RWPE2 (cell line): ENCODE data around the gene SLC4A3.
A peak's percentile ranks its signal among the peaks of the same experiment; 100 is the strongest.

Experiments
- ATAC-seq: fragments of 200-7000 bp; cut with Tn5 transposase; 3 replicates; pipeline ENCODE4 v1.9.1; 2021; ENCODE audit warnings: low read depth
- DNase-seq: peaks from one replicate; pipeline ENCODE4 v3.0.0-alpha.2; 2020; ENCODE audit warnings: low spot score
- H3K27ac ChIP-seq: fragments of 450-650 bp; 2 replicates; pipeline ENCODE4 v1.5.1; 2017; ENCODE audit warnings: mild to moderate bottlenecking; ENCODE audit not compliant: poor library complexity, severe bottlenecking
- H3K27me3 ChIP-seq: fragments of 250-450 bp; sonication (Bioruptor Pico); 2 replicates; pipeline ENCODE4 v1.5.1; 2021; ENCODE audit warnings: mild to moderate bottlenecking, moderate library complexity; ENCODE audit not compliant: insufficient read depth, poor library complexity, severe bottlenecking
- H3K36me3 ChIP-seq: fragments of 250-450 bp; sonication (Bioruptor Pico); 2 replicates; pipeline ENCODE4 v1.5.1; 2020; ENCODE audit warnings: low read depth, mild to moderate bottlenecking, moderate library complexity
- H3K4me1 ChIP-seq: fragments of 250-450 bp; sonication (Bioruptor Pico); 2 replicates; pipeline ENCODE4 v1.5.1; 2021; ENCODE audit warnings: mild to moderate bottlenecking, moderate library complexity; ENCODE audit not compliant: insufficient read depth, poor library complexity, severe bottlenecking
- H3K4me3 ChIP-seq: fragments of 250-450 bp; sonication (Bioruptor Pico); 2 replicates; pipeline ENCODE4 v1.5.1; 2021; ENCODE audit warnings: mild to moderate bottlenecking, moderate library complexity; ENCODE audit not compliant: severe bottlenecking
- H3K9me3 ChIP-seq: fragments of 250-450 bp; sonication (Bioruptor Pico); 2 replicates; pipeline ENCODE4 v1.5.1; 2021; ENCODE audit warnings: mild to moderate bottlenecking, moderate library complexity; ENCODE audit not compliant: severe bottlenecking
- CTCF ChIP-seq: fragments of 450-650 bp; IDR thresholded peaks from one replicate; pipeline ENCODE4 v1.5.1; 2017; ENCODE audit warnings: mild to moderate bottlenecking, moderate library complexity; ENCODE audit not compliant: poor library complexity, severe bottlenecking

SLC4A3 gene

GRCh38 chr2:219624565-219624964 lies 2.9 kb upstream of the SLC4A3 start:
- ATAC-seq: no peak
- H3K9me3 ChIP-seq: no peaks in the 10 kb centered on the region
- TF ChIP-seq CTCF: no peak
- no peaks in the 10 kb centered on the region for H3K36me3 ChIP-seq
- H3K4me3 ChIP-seq: no peak overlapping the region
- no peak overlapping the region for H3K27ac ChIP-seq
- no peak for DNase-seq
- no peaks in the 10 kb centered on the region for H3K27me3 ChIP-seq
- peaks cover 3% of the 10 kb centered on the region for H3K4me1 ChIP-seq

GRCh38 chr2:219625179-219625578 lies 2.3 kb upstream of the SLC4A3 start:
- H3K27ac ChIP-seq: no peak overlapping the region
- H3K27me3 ChIP-seq: no peaks in the 10 kb centered on the region
- TF ChIP-seq CTCF: no peak
- no peaks in the 10 kb centered on the region for H3K9me3 ChIP-seq
- peaks cover 3% of the 10 kb centered on the region for H3K4me1 ChIP-seq
- no peak for ATAC-seq
- DNase-seq: no peak
- H3K4me3 ChIP-seq: no peak overlapping the region
- no peaks in the 10 kb centered on the region for H3K36me3 ChIP-seq

- TF ChIP-seq CTCF: no peak
- peaks cover 3% of the 10 kb centered on the region for H3K4me1 ChIP-seq
- H3K36me3 ChIP-seq: no peaks in the 10 kb centered on the region
- no peak overlapping the region for H3K27ac ChIP-seq
- H3K27me3 ChIP-seq: no peaks in the 10 kb centered on the region
- DNase-seq (no peak), ATAC-seq (no peak)
- no peaks in the 10 kb centered on the region for H3K9me3 ChIP-seq
- H3K4me3 ChIP-seq: no peak overlapping the region
Observed at GRCh38 chr2:219626540-219626939, 890 bp upstream of the SLC4A3 start.

- no peaks in the 10 kb centered on the region for H3K9me3 ChIP-seq
- TF ChIP-seq CTCF: no peak
- no peak for DNase-seq
- H3K27me3 ChIP-seq: no peaks in the 10 kb centered on the region
- H3K4me1 ChIP-seq: peaks cover 3% of the 10 kb centered on the region
- peak overlapping the region; percentile 36 for H3K27ac ChIP-seq
- H3K4me3 ChIP-seq: peak overlapping the region; percentile 56
- no peaks in the 10 kb centered on the region for H3K36me3 ChIP-seq
- ATAC-seq: no peak
Observed at GRCh38 chr2:219628235-219628985, 980 bp downstream of the SLC4A3 start.
